Panc1 (cell line): ENCODE measurements around the gene RAB14. TPM values are rescaled to one million over a fixed set of nuclear protein-coding genes. Genes with fewer than 3 reads are reported as not detected.

Source experiments
- ATAC-seq: fragments of 200-7000 bp; cut with Tn5 transposase; 2 replicates; pipeline ENCODE4 v1.9.1; 2020; ENCODE audit warnings: mild to moderate bottlenecking, moderate library complexity
- BruUV-seq: library from RNA; stranded (reverse); fragments of 400-500 nt; replicated peaks from 2 replicates; lab custom pipeline; 2021; lab: Mats Ljungman, UMichigan
- CTCF ChIA-PET: fragments of 300-600 bp; sonication (Branson Sonifier 250); formaldehyde crosslinking; loops from one replicate; lab custom pipeline; 2022; ENCODE audit warnings: antibody characterized with exemption; lab: Charles Lee
- POLR2A ChIA-PET: fragments of 300-600 bp; sonication (Branson Sonifier 250); formaldehyde crosslinking; loops from one replicate; lab custom pipeline; 2022; ENCODE audit warnings: antibody characterized with exemption; lab: Charles Lee
- DNase-seq: peaks from one replicate; pipeline ENCODE4 v3.0.0-alpha.2; 2010; ENCODE audit warnings: low read depth, low spot score
- H3K27ac ChIP-seq: 2 replicates; pipeline ENCODE4 v1.5.1; 2011; ENCODE audit warnings: mild to moderate bottlenecking, low read length, inconsistent platforms
- H3K27me3 ChIP-seq: fragments of 200-500 bp; sonication (Bioruptor generic); 2 replicates; pipeline ENCODE4 v1.6.0; 2014; ENCODE audit warnings: low read length, inconsistent platforms; ENCODE audit not compliant: control insufficient read depth, insufficient read depth
- H3K36me3 ChIP-seq: fragments of 200-500 bp; sonication (Bioruptor generic); 2 replicates; pipeline ENCODE4 v1.5.1; 2014; ENCODE audit warnings: inconsistent platforms, mild to moderate bottlenecking, low read length, moderate library complexity; ENCODE audit not compliant: control insufficient read depth, insufficient read depth
- H3K4me1 ChIP-seq: 2 replicates; pipeline ENCODE4 v1.5.1; 2011; ENCODE audit warnings: inconsistent platforms, mild to moderate bottlenecking, low read length, moderate library complexity; ENCODE audit not compliant: control insufficient read depth, insufficient read depth
- H3K4me3 ChIP-seq, 2 experiments: 2 replicates each; pipeline ENCODE4 v1.5.1; 2011 to 2012; ENCODE audit warnings: low read depth in 2 of 2, low read length in 2 of 2, mild to moderate bottlenecking in 2 of 2, inconsistent platforms in 1 of 2, moderate library complexity in 1 of 2
- H3K9me3 ChIP-seq: fragments of 200-500 bp; sonication (Bioruptor generic); 2 replicates; pipeline ENCODE4 v1.5.1; 2014; ENCODE audit warnings: low read depth, mild to moderate bottlenecking, inconsistent platforms, low read length, moderate library complexity; ENCODE audit not compliant: control insufficient read depth, insufficient read depth
- CTCF ChIP-seq: fragments of 450-650 bp; IDR thresholded peaks from 2 replicates; pipeline ENCODE4 v1.5.1; 2017; ENCODE audit warnings: mild to moderate bottlenecking
- POLR2AphosphoS5 ChIP-seq: IDR thresholded peaks from 2 replicates; pipeline ENCODE4 v1.6.1; 2012; ENCODE audit warnings: mild to moderate bottlenecking, low read depth, low read length, moderate library complexity
- SIN3A ChIP-seq: IDR thresholded peaks from 2 replicates; pipeline ENCODE4 v1.6.1; 2012; ENCODE audit warnings: low read depth, mild to moderate bottlenecking, low read length, moderate library complexity, borderline replicate concordance; ENCODE audit not compliant: insufficient read depth
- TCF7L2 ChIP-seq: IDR thresholded peaks from 2 replicates; pipeline ENCODE4 v1.6.1; 2011; ENCODE audit warnings: mild to moderate bottlenecking, low read depth, low read length, inconsistent platforms
- in situ Hi-C: cut with HindIII; loops from 2 replicates; pipeline ENCODE4 v1.10.0; 2016; ENCODE audit warnings: low sequenced_read_pairs, low pct_unique_long_range_greater_than_20kb
- intact Hi-C: fragments of 100-400 bp; cut with micrococcal nuclease; formaldehyde crosslinking; loops from one replicate; pipeline ENCODE4 v1.10.0; 2022; ENCODE audit not compliant: unreplicated experiment
- total RNA-seq: library from RNA; stranded (reverse); gene quantifications from one replicate; pipeline ENCODE4 v1.2.1, GENCODE V29; 2021; ENCODE audit not compliant: unreplicated experiment
- TF ChIP-seq, protein P1 (sequence below), 2 experiments: IDR thresholded peaks; 2 replicates each; pipeline ENCODE4 v1.6.1; 2011 to 2012; ENCODE audit warnings: low read depth in 2 of 2, control low read depth in 1 of 2, low read length in 1 of 2, mild to moderate bottlenecking in 1 of 2, moderate library complexity in 1 of 2; ENCODE audit not compliant: insufficient read depth in 1 of 2

The RAB14 gene
- total RNA-seq, 1 experiment from 2014 or later, result 42.7 TPM

- in situ Hi-C loops (no loop called here), intact Hi-C loops (no loop called here)
- DNase-seq (no peak), ATAC-seq (no peak)
- Histone ChIP-seq H3K36me3 (no peaks in the 10 kb centered on the region), H3K4me3 (no peak overlapping the region), H3K27me3 (no peaks in the 10 kb centered on the region), H3K9me3 (no peaks in the 10 kb centered on the region), H3K4me1 (no peaks in the 10 kb centered on the region; the same call in 1 of the 2 replicates), H3K27ac (no peak overlapping the region)
- CTCF ChIA-PET, result interaction anchor here (0.6 kb wide), 1 partner anchor 183 kb away, joined by 4 read pairs; no protein-coding TSS in a partner anchor
- POLR2A ChIA-PET, result no interaction called here
- BruUV-seq, result no TSS peak
- TF ChIP-seq SIN3A (no peak), TCF7L2 (no peak), CTCF (no peak), POLR2AphosphoS5 (no peak)
- TF ChIP-seq, protein P1, sequence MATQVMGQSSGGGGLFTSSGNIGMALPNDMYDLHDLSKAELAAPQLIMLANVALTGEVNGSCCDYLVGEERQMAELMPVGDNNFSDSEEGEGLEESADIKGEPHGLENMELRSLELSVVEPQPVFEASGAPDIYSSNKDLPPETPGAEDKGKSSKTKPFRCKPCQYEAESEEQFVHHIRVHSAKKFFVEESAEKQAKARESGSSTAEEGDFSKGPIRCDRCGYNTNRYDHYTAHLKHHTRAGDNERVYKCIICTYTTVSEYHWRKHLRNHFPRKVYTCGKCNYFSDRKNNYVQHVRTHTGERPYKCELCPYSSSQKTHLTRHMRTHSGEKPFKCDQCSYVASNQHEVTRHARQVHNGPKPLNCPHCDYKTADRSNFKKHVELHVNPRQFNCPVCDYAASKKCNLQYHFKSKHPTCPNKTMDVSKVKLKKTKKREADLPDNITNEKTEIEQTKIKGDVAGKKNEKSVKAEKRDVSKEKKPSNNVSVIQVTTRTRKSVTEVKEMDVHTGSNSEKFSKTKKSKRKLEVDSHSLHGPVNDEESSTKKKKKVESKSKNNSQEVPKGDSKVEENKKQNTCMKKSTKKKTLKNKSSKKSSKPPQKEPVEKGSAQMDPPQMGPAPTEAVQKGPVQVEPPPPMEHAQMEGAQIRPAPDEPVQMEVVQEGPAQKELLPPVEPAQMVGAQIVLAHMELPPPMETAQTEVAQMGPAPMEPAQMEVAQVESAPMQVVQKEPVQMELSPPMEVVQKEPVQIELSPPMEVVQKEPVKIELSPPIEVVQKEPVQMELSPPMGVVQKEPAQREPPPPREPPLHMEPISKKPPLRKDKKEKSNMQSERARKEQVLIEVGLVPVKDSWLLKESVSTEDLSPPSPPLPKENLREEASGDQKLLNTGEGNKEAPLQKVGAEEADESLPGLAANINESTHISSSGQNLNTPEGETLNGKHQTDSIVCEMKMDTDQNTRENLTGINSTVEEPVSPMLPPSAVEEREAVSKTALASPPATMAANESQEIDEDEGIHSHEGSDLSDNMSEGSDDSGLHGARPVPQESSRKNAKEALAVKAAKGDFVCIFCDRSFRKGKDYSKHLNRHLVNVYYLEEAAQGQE (IDR thresholded peaks at IDR 0.05; ENCODE audit: insufficient read depth in 1 of 2, low read depth in 2 of 2, low read length in 1 of 2), result no peak
Observed at GRCh38 chr9:121216271-121216805, 14.7 kb upstream of the RAB14 start.

DNA sequence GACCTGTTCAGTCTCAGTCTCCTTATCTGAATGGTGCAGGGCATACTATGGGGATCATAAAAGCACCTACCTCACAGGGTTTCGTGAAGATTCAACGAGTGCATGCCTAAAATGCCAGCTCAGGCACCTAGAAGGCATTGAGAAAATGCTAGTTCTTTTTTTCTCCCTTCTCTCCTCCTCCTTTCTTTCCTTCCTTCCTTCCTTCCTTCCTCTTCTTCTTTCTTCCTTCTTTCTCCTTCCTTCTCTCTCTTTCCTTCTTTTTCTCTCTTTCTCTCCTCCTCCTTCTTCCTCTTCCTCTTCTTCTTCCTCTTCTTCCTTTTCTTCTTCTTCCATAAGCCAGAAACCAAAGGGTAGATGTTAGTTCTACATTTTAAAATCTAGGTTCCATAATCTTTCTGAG is 12.3 kb upstream of the RAB14 start:
- in situ Hi-C loops, result no loop called here
- ChIA-PET CTCF (interaction anchor here (0.7 kb wide), 1 partner anchor 106 kb away, joined by 3 read pairs; no protein-coding TSS in a partner anchor), POLR2A (interaction anchor here (0.6 kb wide), 1 partner anchor 9 kb away, joined by 3 read pairs; no protein-coding TSS in a partner anchor)

More for the DNA sequence above, 12.3 kb upstream of the RAB14 start:
- intact Hi-C loops, result loop anchor here (5.0 kb wide), 1 partner anchor 68 kb away; no protein-coding TSS in a partner anchor
- DNase-seq (no peak), ATAC-seq (no peak)
- no peaks in the 10 kb centered on the region for H3K9me3 ChIP-seq
- no peak overlapping the region for H3K27ac ChIP-seq
- no peaks in the 10 kb centered on the region for H3K36me3 ChIP-seq
- H3K27me3 ChIP-seq, result no peaks in the 10 kb centered on the region
- no peak overlapping the region for H3K4me3 ChIP-seq
- no peak for TF ChIP-seq CTCF
- TF ChIP-seq, protein P1 (IDR thresholded peaks at IDR 0.05; ENCODE audit: insufficient read depth in 1 of 2, low read depth in 2 of 2, low read length in 1 of 2), result no peak
- no peak for TF ChIP-seq TCF7L2
- no peak for TF ChIP-seq POLR2AphosphoS5
- TF ChIP-seq SIN3A, result no peak
- no peaks in the 10 kb centered on the region; the same call in 1 of the 2 replicates for H3K4me1 ChIP-seq
- no TSS peak for BruUV-seq
